HK-2 (cell line): ENCODE data around the gene XPR1.
"Not testable (repeated sequence)": the region's sequence is repeated elsewhere in the genome, so short reads cannot be mapped to it uniquely, and the experiment has no call there.

ENCODE experiments used
- DNase-seq: peaks from one replicate; pipeline ENCODE4 v3.0.0-alpha.2; 2018; ENCODE audit not compliant: unreplicated experiment

XPR1 gene

GRCh38 chr1:180785291-180785690 is 153.5 kb downstream of the XPR1 start:
- DNase-seq = no peak

GRCh38 chr1:180785887-180786286 is 154.1 kb downstream of the XPR1 start:
- no peak for DNase-seq

- DNase-seq = no peak
Observed at GRCh38 chr1:180786624-180787023, 154.8 kb downstream of the XPR1 start.

GRCh38 chr1:180787628-180788307 is 155.9 kb downstream of the XPR1 start:
- DNase-seq = no peak

- no peak for DNase-seq
Observed at GRCh38 chr1:180789460-180789859, 157.6 kb downstream of the XPR1 start.

GRCh38 chr1:180791152-180791551 is 159.3 kb downstream of the XPR1 start:
- DNase-seq = not testable (repeated sequence)

GRCh38 chr1:180791806-180792205 is 160.0 kb downstream of the XPR1 start:
- peak; percentile 5 for DNase-seq

- DNase-seq = no peak
Observed at GRCh38 chr1:180793451-180793850, 161.6 kb downstream of the XPR1 start.

- DNase-seq = no peak
Observed at GRCh38 chr1:180796897-180797640, 165.2 kb downstream of the XPR1 start.

GRCh38 chr1:180800945-180801344 is 169.1 kb downstream of the XPR1 start:
- no peak for DNase-seq

- no peak for DNase-seq
Observed at GRCh38 chr1:180802813-180803212, 171.0 kb downstream of the XPR1 start.

- DNase-seq = no peak
Observed at GRCh38 chr1:180805316-180805715, 173.5 kb downstream of the XPR1 start.

- no peak for DNase-seq
Observed at GRCh38 chr1:180811298-180811697, 179.5 kb downstream of the XPR1 start.

GRCh38 chr1:180811886-180812285 is 180.1 kb downstream of the XPR1 start:
- no peak for DNase-seq

GRCh38 chr1:180814258-180814657 is 182.4 kb downstream of the XPR1 start:
- no peak for DNase-seq

GRCh38 chr1:180815188-180815587 is 183.4 kb downstream of the XPR1 start:
- DNase-seq = no peak

GRCh38 chr1:180816132-180816531 is 184.3 kb downstream of the XPR1 start:
- DNase-seq = no peak

- no peak for DNase-seq
Observed at GRCh38 chr1:180821970-180822369, 190.1 kb downstream of the XPR1 start.

GRCh38 chr1:180831507-180831906 is 199.7 kb downstream of the XPR1 start:
- not testable (repeated sequence) for DNase-seq

GRCh38 chr1:180833180-180833579 is 201.4 kb downstream of the XPR1 start:
- DNase-seq = not testable (repeated sequence)

- no peak for DNase-seq
Observed at GRCh38 chr1:180836449-180836848, 204.6 kb downstream of the XPR1 start.

- DNase-seq = no peak
Observed at GRCh38 chr1:180837020-180837419, 205.2 kb downstream of the XPR1 start.

- DNase-seq = no peak
Observed at GRCh38 chr1:180838535-180838934, 206.7 kb downstream of the XPR1 start.
